H1 (cell line): ENCODE measurements around the gene FAM193B. TPM values are rescaled to one million over a fixed set of nuclear protein-coding genes. Genes with fewer than 3 reads are reported as not detected.
A peak's percentile ranks its signal among the peaks of the same experiment; 100 is the strongest.

Experiments used
- CHD2 ChIP-seq: IDR thresholded peaks from 2 replicates; pipeline ENCODE4 v1.6.1; 2012; ENCODE audit warnings: low read length, improper control_type of control experiment
- KDM1A ChIP-seq: fragments of 200-600, 300-600 bp; sonication (generic); IDR thresholded peaks from 2 replicates; pipeline ENCODE4 v1.7.1; 2016; ENCODE audit warnings: mild to moderate bottlenecking, low read length, borderline replicate concordance
- RAD21 ChIP-seq, 2 experiments: IDR thresholded peaks in 1 of 2; conservative IDR thresholded peaks in 1 of 2; 2 replicates each; pipeline ENCODE4 v1.6.1; 2011; ENCODE audit warnings: low read depth in 2 of 2, low read length in 2 of 2, improper control_type of control experiment in 1 of 2, inconsistent platforms in 1 of 2, mild to moderate bottlenecking in 1 of 2, moderate library complexity in 1 of 2
- SP2 ChIP-seq: IDR thresholded peaks from 2 replicates; pipeline ENCODE4 v1.6.1; 2012; ENCODE audit warnings: mild to moderate bottlenecking, low read length, inconsistent platforms
- TAF7 ChIP-seq: optimal IDR thresholded peaks from 2 replicates; pipeline ENCODE3; 2011; ENCODE audit warnings: low read depth, mild to moderate bottlenecking, inconsistent platforms, low read length, moderate library complexity, borderline replicate concordance
- TEAD4 ChIP-seq: IDR thresholded peaks from 2 replicates; pipeline ENCODE4 v1.6.1; 2012; ENCODE audit warnings: low read depth, low read length, inconsistent platforms, mixed read lengths
- polyA plus RNA-seq, 7 experiments: library from polyadenylated mRNA; depleted of rRNA in 3 of 7; stranded (reverse) in 5 of 7; unstranded in 2 of 7; fragments of >200 nt in 5 of 7; fragments of 200-250 nt in 2 of 7; gene quantifications; 1 replicate in 5 of 7; 2 replicates in 1 of 7; 4 replicates in 1 of 7; pipeline versions ENCODE4 v1.2.1 to v1.2.3, GENCODE V29; 2011 to 2013; ENCODE audit warnings: missing spikeins in 2 of 7, mixed read lengths in 2 of 7
- total RNA-seq: library from RNA; stranded (reverse); fragmentation: NEBNext Ultra II Directional; extraction: Animal tissue kit (Norgen Biotek cat#: 25700); gene quantifications from 2 replicates; pipeline ENCODE4 v1.2.1, GENCODE V29; 2021

Gene FAM193B
- total and polyA plus RNA-seq, 2 of the 8 experiments (the other 6 are each of a cell fraction or from before 2014, with no cell fraction given): 49.9 to 69.8 TPM

GRCh38 chr5:177507165-177507564 is 47.2 kb downstream of the FAM193B start (continued):
- TF ChIP-seq TAF7 (no peak), TEAD4 (no peak), RAD21 (IDR thresholded peaks at IDR 0.05 in 1 of 2, conservative IDR thresholded peaks at IDR 0.05 in 1 of 2; ENCODE audit: low read depth in 2 of 2, low read length in 2 of 2) (peak; percentile 11 to 38; a peak in 2 of 4 replicates), KDM1A (0 out of 2 replicates have a peak, but pooled peaks have one; percentile 33), SP2 (no peak), CHD2 (no peak)
